ENCODE measurements around the gene GRIK4. TPM values are rescaled to one million over a fixed set of nuclear protein-coding genes. Genes with fewer than 3 reads are reported as not detected.
"Not testable (repeated sequence)": the region's sequence is repeated elsewhere in the genome, so short reads cannot be mapped to it uniquely, and the experiment has no call there.

Gene GRIK4
- total and polyA plus RNA-seq, 11 donors, result 0.04 to 0.45 (median 0.12) TPM; not detected in 6

GRCh38 chr11:120500414-120501071 is 11.0 kb upstream of the GRIK4 start:
- Histone ChIP-seq H3K36me3 (no peaks in the 10 kb centered on the region), H3K9me3 (no peaks in the 10 kb centered on the region), H3K27me3 (peaks cover 0 to 23% (median 0%) of the 10 kb centered on the region in 9 donors), H3K4me3 (no peak overlapping the region), H3K27ac (no peak overlapping the region), H3K4me1 (peaks cover 0 to 12% (median 0%) of the 10 kb centered on the region in 12 donors)
- DNase-seq (peak in 3 of 5 donors; percentile 30 to 58 (median 32)), ATAC-seq (peak in 3 of 4 donors; percentile 47 to 64 (median 56))
- TF ChIP-seq POLR2A (IDR thresholded peaks at IDR 0.05), result no peak
- no peak for TF ChIP-seq CTCF (IDR thresholded peaks at IDR 0.05)
- intact Hi-C loops (cut with DNase I), result loop anchor here in 1 of 10 donors (10.0 kb wide), 1 partner anchor 614 kb away; no protein-coding TSS in a partner anchor
- 54 to 71% (median 61%) methylated on average over 13 to 14 of the region's 14 CpGs for WGBS, 4 donors

GRCh38 chr11:120501440-120501839 is 10.1 kb upstream of the GRIK4 start:
- no peaks in the 10 kb centered on the region for H3K36me3 ChIP-seq
- 54 to 68% (median 56%) methylated on average over 2 of the region's 2 CpGs for WGBS, 4 donors
- TF ChIP-seq CTCF (IDR thresholded peaks at IDR 0.05) (no peak), POLR2A (IDR thresholded peaks at IDR 0.05) (no peak)
- H3K27me3 ChIP-seq, result peaks cover 0 to 30% (median 0%) of the 10 kb centered on the region in 9 donors
- ATAC-seq (peak in 1 of 4 donors; percentile 38), DNase-seq (no peak)
- no peak overlapping the region for H3K4me3 ChIP-seq
- H3K4me1 ChIP-seq, result peaks cover 0 to 10% (median 0%) of the 10 kb centered on the region in 12 donors
- no peak overlapping the region for H3K27ac ChIP-seq
- H3K9me3 ChIP-seq, result no peaks in the 10 kb centered on the region
- intact Hi-C loops (cut with DNase I), result loop anchor here in 1 of 10 donors (10.0 kb wide), 1 partner anchor 613 kb away; no protein-coding TSS in a partner anchor

GRCh38 chr11:120501976-120502755 is 9.4 kb upstream of the GRIK4 start:
- DNase-seq (no peak), ATAC-seq (no peak)
- Histone ChIP-seq H3K27ac (no peak overlapping the region), H3K9me3 (no peaks in the 10 kb centered on the region), H3K4me3 (no peak overlapping the region), H3K27me3 (peaks cover 0 to 37% (median 0%) of the 10 kb centered on the region in 9 donors), H3K4me1 (peaks cover 0 to 10% (median 0%) of the 10 kb centered on the region in 12 donors), H3K36me3 (no peaks in the 10 kb centered on the region)
- intact Hi-C loops (cut with DNase I), result loop anchor here in 1 of 10 donors (10.0 kb wide), 1 partner anchor 613 kb away; no protein-coding TSS in a partner anchor
- WGBS, 4 donors, result 72 to 83% (median 82%) methylated on average over 5 of the region's 5 CpGs
- TF ChIP-seq CTCF (IDR thresholded peaks at IDR 0.05) (no peak), POLR2A (IDR thresholded peaks at IDR 0.05) (no peak)

GRCh38 chr11:120503529-120503928 is 8.0 kb upstream of the GRIK4 start:
- not testable (repeated sequence) for DNase-seq, H3K9me3 ChIP-seq, ATAC-seq, H3K27ac ChIP-seq, H3K4me3 ChIP-seq, H3K4me1 ChIP-seq, H3K36me3 ChIP-seq
- H3K27me3 ChIP-seq, result peaks cover 0 to 46% (median 2%) of the 10 kb centered on the region in 9 donors
- intact Hi-C loops (cut with DNase I), result loop anchor here in 1 of 10 donors (10.0 kb wide), 1 partner anchor 611 kb away; no protein-coding TSS in a partner anchor
- WGBS, 4 donors, result 60 to 74% (median 68%) methylated on average over 3 of the region's 3 CpGs
